Natural killer cell treated with Interleukin-12 subunit alpha and Interleukin-12 subunit beta and Interleukin-15 and Interleukin-18, amount 100 ng/mL, for 72 hours (primary cell): ENCODE results near the gene STK32C. TPM values are rescaled to one million over a fixed set of nuclear protein-coding genes. Genes with fewer than 3 reads are reported as not detected.
"Not testable (repeated sequence)": the region's sequence is repeated elsewhere in the genome, so short reads cannot be mapped to it uniquely, and the experiment has no call there.

Source experiments
- ATAC-seq, 2 donors: fragments of 150-1000 bp; cut with Tn5 transposase in 1 of 2; sonication (Bioruptor Pico), chemical (Tn5 transposase) in 1 of 2; 2 replicates each; pipeline ENCODE4 v1.10.0; 2021
- DNase-seq: peaks from one replicate; pipeline ENCODE4 v3.0.0; 2022; ENCODE audit warnings: low spot score
- H3K27ac Mint-ChIP-seq, 2 donors: 1 replicate in 1 of 2; 2 replicates in 1 of 2; pipeline ENCODE4 v1.8.0; 2022; ENCODE audit warnings: mixed read lengths in 2 of 2, mild to moderate bottlenecking in 1 of 2, moderate library complexity in 1 of 2
- H3K27me3 Mint-ChIP-seq, 2 donors: 1 replicate in 1 of 2; 2 replicates in 1 of 2; pipeline ENCODE4 v1.8.0; 2022; ENCODE audit warnings: mixed read lengths in 2 of 2
- H3K36me3 Mint-ChIP-seq: one replicate; pipeline ENCODE4 v1.8.0; 2022; ENCODE audit warnings: mixed read lengths
- H3K4me1 Mint-ChIP-seq, 2 donors: 1 replicate in 1 of 2; 2 replicates in 1 of 2; pipeline ENCODE4 v1.8.0; 2022; ENCODE audit warnings: low read depth in 2 of 2, mixed read lengths in 2 of 2, mild to moderate bottlenecking in 1 of 2
- H3K4me3 Mint-ChIP-seq: one replicate; pipeline ENCODE4 v1.8.0; 2022; ENCODE audit warnings: mixed read lengths
- H3K9me3 Mint-ChIP-seq: 2 replicates; pipeline ENCODE4 v1.8.0; 2022; ENCODE audit warnings: mixed read lengths
- total RNA-seq, 2 donors: library from RNA; stranded (reverse); gene quantifications; one replicate each; pipeline ENCODE4 v1.2.3, GENCODE V29; 2022

STK32C gene
- total RNA-seq, 2 donors from 2014 or later: 29.2 to 34.6 TPM

DNA sequence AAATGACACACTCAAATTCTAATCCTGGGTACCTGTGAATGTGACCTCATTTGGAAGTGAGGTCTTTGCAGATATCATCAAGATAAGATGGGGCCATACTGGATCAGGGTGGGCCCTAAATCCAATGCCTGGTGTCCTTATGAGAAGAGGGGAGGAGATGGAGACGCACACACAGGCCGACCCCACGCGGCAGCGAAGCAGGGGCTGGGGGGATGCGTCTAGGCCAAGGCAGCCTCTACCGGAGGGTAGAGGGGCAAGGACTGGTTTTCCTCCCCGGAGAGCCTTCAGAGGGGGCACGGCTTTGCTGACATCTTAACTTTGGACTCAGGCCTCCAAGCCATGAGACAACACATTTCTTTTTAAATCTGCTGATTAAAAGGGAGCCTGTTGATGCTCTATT is 87.7 kb downstream of the STK32C start:
- Mint-ChIP-seq H3K27ac (no peak overlapping the region), H3K27me3 (no peaks in the 10 kb centered on the region)
- no peak for ATAC-seq

DNA sequence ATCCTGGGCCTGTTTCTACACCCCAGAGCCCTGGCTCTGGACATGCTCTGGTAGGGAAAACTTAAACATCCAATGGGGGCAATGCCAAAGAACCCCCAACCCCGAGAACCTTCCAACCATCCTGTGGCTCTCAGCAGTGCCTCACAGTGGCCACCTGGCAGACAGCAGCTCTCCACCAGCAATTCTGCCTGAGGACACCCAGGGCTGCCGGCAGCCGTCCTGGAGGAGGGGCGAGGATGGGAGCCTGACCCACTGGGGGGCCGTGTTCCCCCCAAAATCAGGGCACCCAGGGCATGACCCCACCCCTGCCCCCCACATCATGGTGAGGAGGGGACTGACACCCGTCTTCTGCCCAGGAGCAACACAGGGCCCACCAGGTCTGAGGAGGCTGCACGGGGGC is 88.3 kb downstream of the STK32C start:
- peaks cover 12% of the 10 kb centered on the region for H3K36me3 Mint-ChIP-seq
- H3K27ac Mint-ChIP-seq: no peak overlapping the region
- ATAC-seq (no peak), DNase-seq (no peak)
- H3K4me1 Mint-ChIP-seq: no peaks in the 10 kb centered on the region
- no peaks in the 10 kb centered on the region for H3K9me3 Mint-ChIP-seq
- no peaks in the 10 kb centered on the region for H3K27me3 Mint-ChIP-seq
- no peak overlapping the region for H3K4me3 Mint-ChIP-seq

More for the DNA sequence above, 87.7 kb downstream of the STK32C start:
- no peak for DNase-seq
- H3K36me3 Mint-ChIP-seq: peaks cover 12% of the 10 kb centered on the region
- no peak overlapping the region for H3K4me3 Mint-ChIP-seq
- no peaks in the 10 kb centered on the region for H3K4me1 Mint-ChIP-seq
- no peaks in the 10 kb centered on the region for H3K9me3 Mint-ChIP-seq

DNA sequence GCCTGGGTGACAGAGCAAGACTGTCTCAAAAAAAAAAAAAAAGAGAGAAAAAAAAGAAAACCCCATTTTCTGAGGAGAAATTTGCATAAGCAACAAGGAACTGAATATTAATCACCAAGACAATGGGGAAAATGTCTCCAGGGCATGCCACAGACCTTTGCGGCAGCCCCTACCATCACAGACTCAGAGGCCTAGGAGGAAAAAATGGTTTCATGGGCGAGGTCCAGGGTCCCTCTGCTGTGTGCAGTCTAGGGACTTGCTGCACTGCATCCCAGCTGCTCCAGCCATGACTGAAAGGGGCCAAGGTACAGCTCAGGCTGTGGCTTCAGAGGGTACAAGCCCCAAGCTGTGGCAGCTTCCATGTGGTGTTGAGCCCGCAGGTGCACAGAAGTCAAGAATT is 91.3 kb downstream of the STK32C start:
- H3K9me3 Mint-ChIP-seq, H3K27ac Mint-ChIP-seq, H3K27me3 Mint-ChIP-seq, H3K4me3 Mint-ChIP-seq, DNase-seq, H3K4me1 Mint-ChIP-seq, ATAC-seq: not testable (repeated sequence)
- H3K36me3 Mint-ChIP-seq: peaks cover 20% of the 10 kb centered on the region

DNA sequence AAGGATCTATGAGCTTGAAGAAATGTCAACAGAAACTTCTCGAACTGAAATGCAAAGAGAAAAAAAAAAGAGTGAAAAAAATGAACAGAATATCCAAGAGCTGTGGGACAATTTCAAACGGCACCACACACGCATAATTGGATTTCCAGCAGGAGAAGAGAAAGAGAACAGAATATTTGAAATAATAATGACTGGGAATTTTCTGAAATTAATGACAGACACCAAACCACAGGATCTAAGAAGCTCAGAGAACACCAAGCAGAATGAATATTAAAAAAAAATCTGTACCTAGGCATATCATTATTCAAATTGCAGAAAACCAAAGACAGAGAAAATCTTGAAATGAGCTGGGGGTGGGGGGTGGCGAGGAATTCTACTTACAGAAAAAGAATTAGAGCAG is 93.8 kb downstream of the STK32C start:
- H3K4me3 Mint-ChIP-seq: no peak overlapping the region
- H3K9me3 Mint-ChIP-seq: peaks cover 3% of the 10 kb centered on the region
- DNase-seq (no peak), ATAC-seq (no peak)
- H3K27me3 Mint-ChIP-seq: no peaks in the 10 kb centered on the region
- peaks cover 20% of the 10 kb centered on the region for H3K36me3 Mint-ChIP-seq
- H3K4me1 Mint-ChIP-seq: no peaks in the 10 kb centered on the region
- H3K27ac Mint-ChIP-seq: no peak overlapping the region

DNA sequence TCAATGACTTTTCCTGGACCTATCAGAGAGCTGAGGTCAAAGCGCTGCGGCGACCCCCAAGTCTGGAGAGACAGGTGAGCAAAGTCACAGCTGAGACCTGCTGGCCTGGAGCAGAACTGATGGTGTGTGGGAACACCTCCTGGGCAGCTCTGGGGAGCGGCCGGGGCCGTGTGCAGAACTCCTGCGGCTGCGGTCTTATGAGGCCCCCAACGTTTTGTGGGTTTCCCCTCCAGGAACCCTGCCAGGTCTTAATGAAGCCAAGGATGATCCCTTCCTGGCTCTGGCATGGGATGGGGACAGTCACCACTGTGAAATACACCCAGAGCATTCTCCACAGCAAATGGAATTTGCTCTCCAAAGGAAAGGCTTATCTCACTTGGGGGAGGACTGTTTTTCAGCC is 94.9 kb downstream of the STK32C start:
- no peak for ATAC-seq
- Mint-ChIP-seq H3K27me3 (no peaks in the 10 kb centered on the region), H3K27ac (no peak overlapping the region), H3K4me1 (no peaks in the 10 kb centered on the region), H3K4me3 (no peak overlapping the region), H3K36me3 (peaks cover 20% of the 10 kb centered on the region), H3K9me3 (peaks cover 3% of the 10 kb centered on the region)
- DNase-seq: no peak

DNA sequence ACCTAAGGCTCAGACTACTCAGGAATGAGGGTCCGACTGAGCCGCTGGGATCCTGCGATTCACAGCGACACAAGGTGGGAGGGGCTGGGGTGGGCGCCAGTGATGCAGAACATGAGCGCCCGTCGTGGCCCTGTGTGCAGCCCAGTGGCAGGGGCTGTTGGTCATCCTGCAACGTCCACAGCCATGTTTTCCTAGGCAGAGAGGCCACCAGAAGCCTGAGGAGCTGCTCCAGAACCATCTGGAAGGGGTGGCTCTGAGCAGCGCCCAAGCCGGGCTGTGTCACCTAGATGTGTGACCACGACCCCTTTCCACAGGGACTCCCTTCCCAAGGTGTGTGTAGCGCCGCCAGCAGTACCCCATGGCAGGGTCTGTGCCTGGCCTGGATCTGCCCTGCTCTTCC is 96.5 kb downstream of the STK32C start:
- peaks cover 15% of the 10 kb centered on the region for H3K36me3 Mint-ChIP-seq
- no peaks in the 10 kb centered on the region for H3K4me1 Mint-ChIP-seq
- peaks cover 3% of the 10 kb centered on the region for H3K9me3 Mint-ChIP-seq
- H3K4me3 Mint-ChIP-seq: no peak overlapping the region
- no peak overlapping the region for H3K27ac Mint-ChIP-seq
- no peaks in the 10 kb centered on the region for H3K27me3 Mint-ChIP-seq
- ATAC-seq (no peak), DNase-seq (no peak)

DNA sequence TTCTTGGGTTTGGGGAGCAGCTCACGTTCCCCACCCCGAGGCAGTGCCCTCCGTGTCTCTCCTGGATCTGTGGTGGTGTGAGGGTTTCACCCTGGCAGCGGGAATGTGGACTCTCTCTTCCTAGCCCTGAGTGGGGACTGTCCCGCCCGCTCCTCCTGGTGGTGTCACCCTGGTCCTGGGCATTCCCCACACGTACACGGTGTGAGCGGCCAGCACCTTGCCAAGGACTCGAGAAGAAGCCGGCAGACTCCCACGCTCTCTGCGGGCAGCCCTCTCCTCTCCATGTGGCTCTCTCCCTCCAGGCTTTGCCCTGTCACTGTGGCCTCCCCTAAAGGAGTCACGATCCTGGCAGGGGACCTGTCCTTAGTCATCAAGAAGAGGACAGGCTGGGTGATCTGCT is 97.0 kb downstream of the STK32C start:
- H3K36me3 Mint-ChIP-seq: peaks cover 14% of the 10 kb centered on the region
- H3K27me3 Mint-ChIP-seq: no peaks in the 10 kb centered on the region
- H3K9me3 Mint-ChIP-seq: peaks cover 3% of the 10 kb centered on the region
- H3K4me1 Mint-ChIP-seq: no peaks in the 10 kb centered on the region
- no peak overlapping the region for H3K27ac Mint-ChIP-seq
- ATAC-seq (no peak), DNase-seq (no peak)
- no peak overlapping the region for H3K4me3 Mint-ChIP-seq

DNA sequence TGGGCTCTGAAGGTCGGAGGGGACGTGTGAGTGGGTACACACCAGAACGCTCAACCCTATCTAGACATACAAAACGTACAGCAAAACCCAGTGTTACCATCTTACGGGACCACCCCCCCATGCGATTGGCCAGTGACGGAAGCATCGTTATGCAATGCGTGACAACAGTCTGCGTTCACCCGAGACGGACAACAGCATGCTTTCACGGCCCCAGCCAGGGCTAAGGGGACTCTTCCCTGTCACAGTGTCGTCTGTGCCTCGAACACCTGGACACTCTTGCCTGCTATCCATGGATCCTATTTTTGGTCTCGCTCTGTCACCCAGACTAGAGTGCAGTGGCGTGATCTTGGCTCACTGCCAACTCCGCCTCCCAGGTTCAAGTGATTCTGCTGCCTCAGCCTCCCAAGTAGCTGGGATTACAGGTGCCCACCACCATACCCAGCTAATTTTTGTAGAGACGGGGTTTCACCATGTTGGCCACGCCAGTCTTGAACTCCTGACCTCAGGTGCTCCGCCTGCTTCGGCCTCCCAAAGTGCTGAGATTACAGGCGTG is 97.7 kb downstream of the STK32C start:
- Mint-ChIP-seq H3K4me3 (no peak overlapping the region), H3K27ac (no peak overlapping the region), H3K4me1 (no peaks in the 10 kb centered on the region), H3K27me3 (no peaks in the 10 kb centered on the region), H3K36me3 (peaks cover 8% of the 10 kb centered on the region), H3K9me3 (peaks cover 3% of the 10 kb centered on the region)
- no peak for ATAC-seq
- DNase-seq: no peak

DNA sequence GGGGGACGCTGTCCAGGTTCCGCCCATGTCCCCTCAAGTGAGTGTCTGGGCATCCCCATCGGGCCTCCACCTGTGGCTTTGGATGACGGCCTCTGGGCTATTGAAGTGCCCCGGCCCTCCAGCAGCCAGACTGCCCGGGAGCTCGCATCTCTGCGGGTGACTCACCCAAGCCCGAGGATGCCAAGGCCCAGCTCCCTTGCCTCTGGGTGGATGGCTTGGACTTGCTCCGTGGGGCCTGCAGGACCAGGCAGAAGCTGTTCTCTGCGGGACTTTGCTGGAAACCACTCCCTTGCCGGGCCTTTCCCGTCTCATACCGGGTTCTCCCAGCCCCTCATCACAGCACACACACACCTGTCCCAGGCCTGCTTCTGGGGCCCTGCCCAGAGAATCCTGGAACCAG is 98.6 kb downstream of the STK32C start:
- no peaks in the 10 kb centered on the region for H3K27me3 Mint-ChIP-seq
- no peak overlapping the region for H3K27ac Mint-ChIP-seq
- no peak overlapping the region for H3K4me3 Mint-ChIP-seq
- peaks cover 3% of the 10 kb centered on the region for H3K9me3 Mint-ChIP-seq
- DNase-seq (no peak), ATAC-seq (no peak)
- H3K36me3 Mint-ChIP-seq: peaks cover 8% of the 10 kb centered on the region
- H3K4me1 Mint-ChIP-seq: no peaks in the 10 kb centered on the region

DNA sequence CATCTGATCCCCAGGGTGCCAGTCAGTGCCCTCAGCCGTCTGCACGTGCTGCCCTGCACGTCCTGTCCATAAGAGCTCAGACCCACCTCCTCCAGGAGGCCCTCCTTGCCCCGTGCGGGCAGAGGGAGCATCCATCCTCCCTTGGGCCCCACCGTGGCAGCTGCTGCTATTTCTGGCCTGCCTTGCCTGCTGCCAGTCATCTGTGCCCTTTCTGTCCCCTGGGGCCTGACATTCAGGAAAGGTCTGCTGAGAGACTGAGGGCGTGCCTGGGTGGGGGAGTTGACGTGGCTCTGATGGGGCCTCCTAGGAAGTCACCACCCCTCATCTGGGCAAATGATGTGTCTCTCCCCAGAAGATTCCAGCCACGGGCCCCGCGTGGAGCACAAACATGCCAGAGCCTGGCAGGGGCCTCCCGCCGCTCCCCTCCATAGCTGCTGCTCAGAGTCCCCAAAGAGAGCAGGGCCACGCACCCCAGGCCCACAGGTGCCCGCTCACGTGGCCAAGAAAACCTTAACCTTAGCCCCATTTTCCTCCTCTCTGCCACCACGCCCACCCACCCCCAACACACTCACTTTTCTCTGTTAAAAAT is 99.2 kb downstream of the STK32C start:
- Mint-ChIP-seq H3K36me3 (peaks cover 3% of the 10 kb centered on the region), H3K4me1 (no peaks in the 10 kb centered on the region), H3K27me3 (no peaks in the 10 kb centered on the region)

DNA sequence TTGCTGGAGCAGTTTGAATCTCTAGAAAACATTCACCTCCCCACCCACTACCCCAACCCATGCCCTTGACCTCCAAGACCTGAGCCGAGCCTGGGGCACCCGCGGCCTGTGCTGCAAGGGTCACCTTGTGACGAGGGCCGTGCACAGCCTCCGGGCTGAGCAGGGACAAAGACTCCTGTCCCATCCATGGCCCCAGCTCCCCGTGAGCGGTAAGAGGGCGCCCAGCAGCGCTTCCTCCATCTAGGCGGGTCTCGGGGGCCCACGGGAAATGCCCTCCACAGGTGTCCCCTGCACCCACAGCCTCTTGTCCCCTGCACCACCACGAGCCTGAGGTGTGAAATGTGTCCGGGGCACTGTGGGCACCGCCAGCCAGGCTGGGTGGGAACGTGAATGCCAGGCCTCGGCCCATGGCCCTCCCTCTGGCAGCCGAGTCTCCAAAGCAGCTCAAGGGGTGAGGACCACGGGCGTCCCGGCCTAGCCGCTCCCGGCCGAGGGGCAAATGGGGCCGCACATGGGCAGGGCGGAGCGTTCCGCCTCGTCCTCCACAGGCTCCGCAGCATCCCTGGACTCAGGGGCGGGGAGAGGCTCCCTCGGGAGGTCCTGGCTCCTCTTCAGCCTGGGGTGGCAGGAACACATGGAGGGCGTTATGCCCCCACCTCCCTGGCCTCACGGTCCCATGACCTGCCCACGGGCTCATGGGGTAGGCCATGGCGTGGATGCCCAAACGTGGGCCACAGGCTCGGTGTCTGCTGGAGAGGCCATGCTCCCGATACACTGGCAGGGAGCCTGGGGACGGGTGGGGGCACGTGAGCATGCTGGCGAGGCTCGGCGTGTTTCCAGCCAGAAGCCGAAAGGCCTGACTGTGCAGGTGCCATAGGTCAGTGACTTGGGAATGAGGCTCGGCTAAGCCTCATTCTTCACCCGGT is 100.0 kb downstream of the STK32C start:
- no peak for ATAC-seq
- H3K27ac Mint-ChIP-seq: no peak overlapping the region
- DNase-seq: no peak
- no peaks in the 10 kb centered on the region for H3K9me3 Mint-ChIP-seq
- no peak overlapping the region for H3K4me3 Mint-ChIP-seq
- no peaks in the 10 kb centered on the region for H3K4me1 Mint-ChIP-seq
- H3K36me3 Mint-ChIP-seq: no peaks in the 10 kb centered on the region
- H3K27me3 Mint-ChIP-seq: no peaks in the 10 kb centered on the region

More for the DNA sequence above, 99.2 kb downstream of the STK32C start:
- ATAC-seq (no peak), DNase-seq (no peak)
- Mint-ChIP-seq H3K27ac (no peak overlapping the region), H3K4me3 (no peak overlapping the region), H3K9me3 (peaks cover 2% of the 10 kb centered on the region)

DNA sequence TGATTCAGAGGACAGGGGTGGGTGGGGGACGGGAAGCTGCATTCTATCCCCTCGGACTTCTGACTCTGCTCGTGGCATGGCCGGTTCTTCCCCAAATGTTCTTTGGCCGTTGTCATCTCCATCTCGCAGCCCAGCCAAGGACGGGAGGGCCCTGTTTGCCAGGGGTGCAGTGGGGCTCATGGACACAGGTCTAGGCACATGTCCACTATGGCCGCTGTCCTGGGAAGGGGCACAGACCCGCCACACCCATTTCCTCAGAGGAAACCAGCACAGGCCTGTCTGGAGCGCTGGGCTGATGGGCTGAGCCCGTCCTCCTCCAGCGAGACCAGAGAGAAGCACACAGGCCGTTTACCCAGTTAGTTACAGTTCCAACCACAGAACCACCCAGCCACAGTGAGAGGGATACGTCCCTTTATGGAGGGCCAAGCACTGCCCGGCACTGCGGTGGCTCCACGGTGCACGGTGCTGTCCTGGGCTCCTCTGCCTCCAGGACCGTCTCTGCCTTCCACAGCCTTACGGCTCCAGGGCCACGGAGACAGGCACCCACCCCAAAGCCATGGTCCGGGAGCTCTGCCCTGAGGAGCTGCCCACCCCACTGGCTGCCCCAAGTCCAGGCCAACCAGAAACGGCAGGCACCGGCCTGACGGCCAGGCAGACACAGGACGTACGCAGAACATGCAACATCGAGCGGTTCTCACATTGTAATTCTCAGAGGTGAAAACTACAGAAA is 100.8 kb downstream of the STK32C start:
- DNase-seq: no peak
- Mint-ChIP-seq H3K36me3 (no peaks in the 10 kb centered on the region), H3K9me3 (no peaks in the 10 kb centered on the region), H3K4me3 (no peak overlapping the region), H3K4me1 (no peaks in the 10 kb centered on the region), H3K27ac (no peak overlapping the region), H3K27me3 (no peaks in the 10 kb centered on the region)
- ATAC-seq: no peak

DNA sequence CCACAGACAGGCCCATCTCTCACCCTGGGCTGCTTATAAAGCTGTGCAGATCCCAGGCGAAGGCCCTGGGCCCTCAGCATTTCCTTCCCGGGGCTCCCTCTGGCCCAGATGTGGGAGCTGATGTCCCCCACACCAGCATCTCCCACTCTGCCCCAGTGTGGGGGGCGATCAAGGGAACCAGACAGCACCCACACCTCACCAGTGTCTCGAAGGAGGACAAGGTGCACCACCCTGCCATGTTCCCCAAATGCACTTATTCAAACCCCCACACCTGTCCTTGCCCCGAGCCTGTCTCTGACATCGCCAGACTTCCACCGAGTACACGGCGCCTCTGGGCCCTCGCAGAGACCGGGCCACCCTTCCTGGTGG is 101.4 kb downstream of the STK32C start:
- Mint-ChIP-seq H3K4me1 (no peaks in the 10 kb centered on the region), H3K27ac (no peak overlapping the region), H3K36me3 (no peaks in the 10 kb centered on the region), H3K27me3 (no peaks in the 10 kb centered on the region), H3K4me3 (no peak overlapping the region), H3K9me3 (no peaks in the 10 kb centered on the region)
- ATAC-seq (no peak), DNase-seq (no peak)
